ENCODE results near the gene HOXB6.

DNA sequence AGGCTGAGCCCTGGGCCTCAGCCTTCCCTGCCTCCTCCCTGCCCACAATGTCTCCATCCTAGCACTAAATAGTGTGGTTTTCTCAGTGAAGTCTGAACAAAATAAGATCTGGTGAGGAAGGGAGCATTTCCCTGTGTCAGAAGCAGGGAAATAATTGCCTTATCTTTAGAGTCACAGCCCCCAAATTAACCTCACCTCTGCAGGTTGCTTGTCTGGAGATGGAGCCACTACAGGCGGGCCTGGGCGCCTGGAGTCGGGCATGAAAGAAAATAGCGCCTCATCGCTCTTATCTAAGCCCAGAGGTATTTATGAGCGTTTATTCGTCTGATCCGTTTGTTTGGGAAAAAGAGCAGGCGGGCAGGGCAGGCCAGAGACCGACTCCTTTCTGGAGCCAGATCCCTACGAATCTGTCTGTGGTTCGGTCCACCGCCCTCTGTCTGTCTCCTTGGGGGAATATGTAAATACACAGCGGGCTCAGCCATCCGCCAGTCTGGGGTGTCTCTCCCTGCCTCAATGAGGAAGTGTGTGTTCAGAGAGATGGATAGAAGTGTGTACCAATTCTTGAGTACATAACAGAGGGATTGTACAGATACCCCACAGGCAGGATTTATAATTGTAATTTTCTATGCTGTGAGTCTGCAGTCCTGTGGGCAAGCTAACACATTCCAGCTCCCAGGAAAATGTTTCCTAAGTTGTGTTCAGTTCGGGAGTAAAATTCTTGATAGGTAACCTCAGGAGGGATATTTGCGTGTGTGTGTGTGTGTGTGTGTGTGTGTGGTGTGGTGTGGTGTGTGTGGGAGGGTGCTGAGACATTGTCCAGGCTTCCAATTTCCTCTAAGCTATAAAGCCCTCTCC, 4.3 kb downstream of the HOXB6 start:
- no peak for TF ChIP-seq RAD21 (conservative IDR thresholded peaks at IDR 0.05 in 1 of 2, IDR thresholded peaks at IDR 0.05 in 1 of 2)
- TF ChIP-seq HDAC2 (IDR thresholded peaks at IDR 0.05), result no peak
- no peak for TF ChIP-seq POLR2A (IDR thresholded peaks at IDR 0.05; ENCODE audit: low read length)

Measured in A549 (cell line).